GM19023 (cell line): Measurements from ENCODE around the gene TEX11.

Source experiments
- ATAC-seq: cut with Tn5 transposase; IDR thresholded peaks from one replicate; pipeline ENCODE4 v1.9.1; 2021; ENCODE audit warnings: mild to moderate bottlenecking, moderate library complexity; ENCODE audit not compliant: unreplicated experiment

The TEX11 gene

DNA sequence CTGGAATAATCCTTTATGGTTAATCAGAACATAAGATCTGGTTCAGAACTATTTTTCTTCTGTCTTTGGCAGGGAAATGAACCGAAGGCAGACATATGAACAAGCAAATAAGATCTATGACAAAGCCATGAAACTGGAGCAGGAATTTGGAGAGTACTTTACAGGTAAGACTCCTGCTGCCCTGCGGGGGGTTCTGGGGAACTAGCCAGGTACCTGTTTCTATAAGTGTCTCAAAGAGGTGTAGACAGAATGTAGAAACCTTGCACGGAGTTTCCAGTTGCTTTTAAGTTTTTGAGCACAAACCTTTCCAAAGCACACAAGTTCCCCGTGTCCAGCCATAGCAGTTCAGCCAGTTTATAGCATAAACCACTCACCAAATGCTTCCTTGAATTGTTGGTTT lies 407.7 kb downstream of the TEX11 start:
- no peak for ATAC-seq

DNA sequence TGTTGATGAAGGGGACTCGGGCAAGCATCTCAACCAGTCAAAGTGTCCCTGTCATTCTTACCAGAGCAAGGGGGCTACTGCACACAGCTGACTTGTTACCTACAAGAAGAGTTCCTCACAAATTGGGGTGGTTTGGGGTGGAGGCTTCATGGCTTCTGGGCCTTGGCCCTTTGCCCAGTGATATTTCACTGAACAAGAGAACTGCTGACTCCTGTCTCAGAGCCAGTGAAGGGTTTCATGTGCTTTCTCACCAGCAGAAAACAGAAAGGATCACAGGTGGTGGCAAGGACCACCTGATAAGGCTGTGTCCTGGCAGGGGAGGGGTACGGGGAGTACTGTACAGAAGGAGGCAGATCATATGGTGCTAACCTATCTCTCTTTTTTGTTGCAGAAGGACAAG lies 410.4 kb downstream of the TEX11 start:
- ATAC-seq, result no peak

DNA sequence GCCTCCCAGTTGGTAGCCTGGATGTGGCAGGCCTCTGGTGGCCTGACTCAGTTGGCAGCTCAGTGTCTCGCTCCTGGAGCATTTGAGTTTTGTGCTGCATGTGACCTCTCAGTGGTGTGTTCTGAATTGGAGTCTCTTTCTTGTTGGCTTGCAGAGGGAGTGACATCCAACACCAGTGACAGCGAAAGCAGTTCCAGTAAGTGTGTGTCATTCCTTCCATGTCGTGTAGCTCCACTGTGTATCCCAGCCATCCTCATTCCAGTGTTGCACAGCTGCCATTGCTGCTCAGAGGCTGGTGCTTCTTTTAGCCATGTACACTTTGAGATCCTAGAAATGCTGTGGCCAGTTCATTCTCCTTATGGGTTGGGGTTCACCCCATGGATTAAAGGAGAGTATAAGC lies 411.5 kb downstream of the TEX11 start:
- ATAC-seq, result no peak

DNA sequence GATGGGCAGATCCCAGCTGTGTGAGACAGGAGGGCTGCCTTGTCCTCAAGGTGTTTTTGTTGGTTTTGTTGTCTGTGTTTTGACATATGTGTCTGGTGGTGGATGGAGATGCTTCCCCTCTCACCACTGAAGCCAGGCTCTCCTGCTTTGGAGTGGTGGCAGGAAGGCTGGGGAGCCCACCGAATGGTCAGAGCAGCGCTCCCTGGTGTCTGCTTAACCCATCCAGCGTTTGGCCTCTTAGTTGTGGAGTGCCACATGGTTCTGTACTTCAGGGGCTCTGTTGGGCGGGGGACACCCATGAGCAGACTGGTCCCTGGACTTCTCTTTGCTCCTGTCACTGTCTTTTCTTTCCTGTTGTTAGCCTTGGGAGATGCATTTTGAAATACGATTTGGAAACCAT lies 412.0 kb downstream of the TEX11 start:
- ATAC-seq, result no peak

DNA sequence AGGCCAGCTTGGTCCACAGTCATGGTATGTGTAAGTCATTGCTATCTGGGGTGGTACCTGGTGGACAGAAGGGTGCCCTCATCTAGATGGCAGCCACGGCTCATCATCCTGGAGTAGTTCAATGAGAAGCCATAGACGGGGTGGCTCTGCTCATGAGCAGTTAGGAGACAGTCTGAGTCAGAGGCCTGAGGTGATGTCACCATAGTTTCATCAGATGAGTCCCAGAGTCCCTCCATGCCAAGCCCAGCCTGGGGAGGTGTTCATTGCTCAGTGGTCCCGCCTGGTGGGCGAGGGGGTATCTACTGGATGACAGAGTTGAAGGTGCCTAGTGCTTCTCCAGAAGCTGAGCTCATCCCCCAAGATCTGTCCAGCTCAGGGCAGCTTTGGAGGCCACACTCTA lies 414.1 kb downstream of the TEX11 start:
- ATAC-seq, result no peak

DNA sequence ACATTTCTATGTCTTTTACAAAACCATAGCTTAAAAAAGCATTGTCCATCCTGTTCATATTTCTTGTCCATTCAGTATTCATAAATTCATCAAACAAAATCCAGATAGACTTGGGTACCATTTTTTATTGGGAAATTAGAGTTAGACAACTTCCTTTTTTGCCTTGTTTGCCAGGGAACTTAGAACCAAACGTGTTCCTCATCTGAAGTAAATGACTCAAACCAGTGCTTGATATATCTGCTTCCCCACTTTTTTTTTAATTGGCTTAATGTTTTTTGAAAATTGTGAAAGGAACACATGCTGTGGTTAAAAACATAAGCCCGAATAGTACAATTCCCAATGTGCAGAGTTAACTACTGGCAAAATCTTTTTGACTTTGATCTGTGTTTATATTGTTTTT lies 419.7 kb downstream of the TEX11 start:
- no peak for ATAC-seq

DNA sequence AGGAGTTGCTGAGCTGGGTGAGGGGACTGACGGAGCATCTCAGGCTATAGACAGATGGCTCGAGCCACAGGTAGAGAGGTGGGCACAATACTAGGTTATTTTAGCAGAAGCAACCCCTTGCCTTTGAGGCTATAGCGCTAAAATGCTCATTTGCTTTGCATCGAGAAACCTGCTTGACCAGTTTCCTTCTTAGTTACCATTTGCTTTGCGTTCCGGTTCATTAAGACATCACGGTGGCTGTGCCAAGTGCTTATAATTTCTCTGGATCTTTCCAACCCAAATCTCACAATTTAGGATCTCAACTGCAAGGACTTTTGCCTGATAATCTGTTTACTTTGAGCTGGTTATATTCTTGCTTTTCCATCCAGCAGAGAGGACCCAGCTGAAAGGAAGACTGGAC lies 423.0 kb downstream of the TEX11 start:
- no peak for ATAC-seq

DNA sequence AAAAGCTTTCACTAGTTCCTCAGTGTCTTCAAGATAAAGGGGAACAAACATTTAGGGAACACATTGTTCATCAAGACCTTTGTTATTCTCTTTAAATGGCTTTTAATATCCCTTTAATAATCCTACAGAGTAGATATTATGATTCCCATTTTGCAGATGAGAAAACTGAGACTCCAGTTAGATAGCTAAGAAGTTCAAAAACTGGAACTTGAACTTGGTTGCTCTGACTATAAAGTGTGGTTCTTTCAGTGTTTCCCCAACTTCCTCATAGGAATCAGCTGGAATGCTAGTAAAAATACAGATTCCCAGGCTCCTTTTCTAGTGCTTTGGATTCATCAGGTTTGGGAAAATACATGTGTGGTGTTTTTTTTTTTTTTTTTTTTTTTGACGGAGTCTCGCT lies 426.2 kb downstream of the TEX11 start:
- ATAC-seq, result no peak

DNA sequence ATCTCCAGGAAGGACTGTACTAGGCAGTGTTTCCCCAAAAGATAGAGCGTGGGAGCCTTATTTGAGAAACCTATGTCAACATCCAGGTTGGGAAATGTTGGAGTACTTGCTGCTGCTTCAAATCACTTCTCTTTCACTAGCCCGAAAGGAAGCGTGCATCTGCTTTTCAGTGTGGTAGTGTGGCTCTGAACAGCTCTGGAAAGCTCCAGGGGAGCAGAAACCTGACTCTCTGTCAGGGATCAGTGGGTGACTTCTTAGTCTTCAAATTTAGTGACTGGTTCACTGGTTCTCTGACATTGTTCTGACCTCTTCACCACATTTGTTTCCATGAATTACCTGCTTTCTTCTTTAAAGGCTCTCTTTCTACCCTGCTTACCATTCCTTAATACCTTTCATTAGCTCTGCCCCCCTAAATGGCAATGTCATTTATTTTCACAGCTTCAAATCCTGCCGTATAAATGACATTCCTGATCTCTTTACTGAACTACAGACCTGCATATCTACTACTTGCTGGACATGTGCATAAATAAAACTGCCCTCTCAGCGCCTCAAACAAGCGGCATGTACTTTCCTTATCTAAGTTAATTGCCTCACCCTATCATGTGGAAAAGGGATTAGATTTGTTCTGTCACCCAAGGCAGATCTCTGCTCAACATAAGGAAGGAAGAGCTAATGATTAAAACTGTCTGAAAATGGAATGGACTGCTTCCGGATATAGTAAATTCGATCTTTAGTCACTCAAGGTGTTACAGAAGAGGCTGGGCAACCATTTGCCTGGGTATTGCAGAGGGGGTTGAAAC lies 426.8 kb downstream of the TEX11 start:
- ATAC-seq, result no peak

DNA sequence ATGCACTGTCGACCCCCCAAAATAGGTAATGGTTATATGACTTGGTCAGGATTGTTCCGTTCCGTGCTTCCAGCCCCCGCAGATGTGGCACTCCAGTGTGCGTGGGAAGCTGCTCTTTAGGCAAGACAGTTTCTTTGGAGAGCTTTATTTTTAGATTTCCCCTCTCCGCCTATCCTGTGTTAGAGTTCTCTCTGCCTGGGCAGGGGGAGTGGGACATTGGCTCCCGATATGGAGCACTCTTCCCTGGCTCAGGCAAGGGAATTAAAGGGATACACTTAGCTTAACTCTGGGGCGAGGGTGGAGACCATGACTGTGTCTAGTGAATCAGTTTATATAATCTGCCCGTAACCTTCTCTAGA lies 427.9 kb downstream of the TEX11 start:
- ATAC-seq, result no peak

DNA sequence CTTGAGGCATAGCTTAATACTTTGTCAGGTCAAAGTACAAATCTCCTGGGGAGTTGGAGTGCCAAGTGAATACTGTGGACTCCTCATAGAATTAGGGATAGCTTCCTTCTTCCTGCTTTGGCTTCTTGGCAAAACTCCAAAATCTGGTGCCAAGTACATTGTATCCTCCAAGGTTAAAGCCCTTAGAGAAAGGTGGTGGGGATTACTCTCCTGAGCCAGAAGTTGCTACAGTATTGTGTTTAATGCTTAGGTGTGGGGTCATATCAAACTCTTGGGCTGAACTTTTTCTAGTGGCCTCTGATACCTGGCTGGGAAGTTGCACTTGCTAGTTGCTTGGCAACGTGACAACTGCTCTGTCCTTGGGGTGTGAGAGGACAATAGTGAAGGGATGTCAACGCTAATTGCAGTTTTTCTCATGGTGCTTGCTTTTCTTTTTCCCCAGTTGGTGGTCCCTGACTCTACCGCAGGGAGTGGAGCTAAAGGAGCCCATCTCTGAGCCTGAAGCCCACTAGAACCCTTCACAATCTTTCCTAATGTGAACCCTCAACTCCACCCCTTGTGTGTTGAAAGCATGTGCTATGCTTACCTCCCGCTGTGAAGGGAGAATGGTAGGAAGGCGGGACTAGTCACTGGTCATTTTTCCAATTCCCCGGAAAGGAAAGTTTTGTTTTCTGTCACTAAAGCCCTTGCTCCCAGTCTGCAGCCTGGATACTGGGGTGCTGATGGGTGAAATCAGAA lies 428.4 kb downstream of the TEX11 start:
- ATAC-seq, result no peak

DNA sequence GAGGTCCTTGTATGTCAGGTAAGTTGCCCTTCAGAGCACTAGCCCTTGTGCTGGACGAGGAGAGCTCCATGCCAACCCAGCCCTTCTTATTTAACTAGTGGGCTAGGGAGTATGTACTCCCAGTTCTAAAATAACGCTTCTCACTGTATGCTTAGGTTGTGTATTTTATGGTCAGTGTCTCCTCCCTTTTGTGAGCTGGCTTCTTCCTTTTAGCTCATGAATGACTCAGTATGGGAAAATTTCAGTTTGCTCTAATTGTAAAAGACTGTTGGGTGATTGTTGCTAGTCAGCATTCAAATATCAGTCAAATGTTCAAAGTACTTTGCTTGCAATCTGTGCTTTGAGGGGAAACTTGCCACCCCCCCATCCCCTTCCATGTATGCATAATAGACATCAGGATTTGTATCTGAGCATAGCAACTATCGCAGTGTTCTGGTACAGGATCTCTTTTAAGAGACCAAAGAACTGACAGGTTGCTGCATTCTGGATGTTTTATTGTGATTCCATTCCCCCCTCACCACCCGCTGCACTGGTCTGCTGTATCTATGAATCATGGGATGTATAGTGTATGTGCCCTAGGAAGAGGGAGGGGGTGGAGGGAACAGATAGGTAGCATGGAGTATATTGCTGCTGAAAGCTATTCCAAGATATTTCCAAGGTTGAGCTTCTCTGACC lies 429.1 kb downstream of the TEX11 start:
- ATAC-seq, result no peak
